Neural progenitor cell (in vitro differentiated cells): Measurements from ENCODE around the gene KRTAP10-4. TPM values are rescaled to one million over a fixed set of nuclear protein-coding genes. Genes with fewer than 3 reads are reported as not detected.

ENCODE experiments used
- DNase-seq: peaks from one replicate; pipeline ENCODE4 v3.0.0-alpha.2; 2016; ENCODE audit warnings: low spot score
- H2AFZ ChIP-seq: fragments of 200-600 bp; sonication (generic); replicated peaks from 2 replicates; pipeline ENCODE4 v1.6.1; 2016; ENCODE audit warnings: antibody characterized with exemption
- H3F3A ChIP-seq: fragments of 200-600 bp; sonication (generic); 2 replicates; pipeline ENCODE4 v1.6.1; 2016; ENCODE audit warnings: antibody characterized with exemption, low read depth
- H3K27ac ChIP-seq: fragments of 200-600 bp; sonication (generic); 2 replicates; pipeline ENCODE4 v1.5.1; 2016; ENCODE audit warnings: mild to moderate bottlenecking
- H3K27me3 ChIP-seq: fragments of 200-600 bp; sonication (generic); 2 replicates; pipeline ENCODE4 v1.6.1; 2016; ENCODE audit warnings: mild to moderate bottlenecking, moderate library complexity
- H3K36me3 ChIP-seq: fragments of 200-600 bp; sonication (generic); 2 replicates; pipeline ENCODE4 v1.5.1; 2016
- H3K4me1 ChIP-seq: fragments of 200-600 bp; sonication (generic); 2 replicates; pipeline ENCODE4 v1.6.1; 2016; ENCODE audit warnings: mixed run types
- H3K4me2 ChIP-seq: fragments of 200-600 bp; sonication (generic); 2 replicates; pipeline ENCODE4 v1.6.1; 2016
- H3K4me3 ChIP-seq: fragments of 200-600 bp; sonication (generic); 2 replicates; pipeline ENCODE4 v1.5.1; 2016
- H3K79me2 ChIP-seq: fragments of 200-600 bp; sonication (generic); 2 replicates; pipeline ENCODE4 v1.6.1; 2016; ENCODE audit warnings: low read depth
- H3K9ac ChIP-seq: fragments of 200-600 bp; sonication (generic); 2 replicates; pipeline ENCODE4 v1.6.1; 2016
- H3K9me3 ChIP-seq: fragments of 200-600 bp; sonication (generic); 2 replicates; pipeline ENCODE4 v1.5.1; 2016; ENCODE audit warnings: low read depth
- H4K20me1 ChIP-seq: fragments of 200-600 bp; sonication (generic); 2 replicates; pipeline ENCODE4 v1.6.1; 2016; ENCODE audit warnings: low read depth
- H3K27ac Mint-ChIP-seq: 3 replicates; pipeline ENCODE4 v1.8.0; 2021; ENCODE audit warnings: mixed read lengths
- H3K27me3 Mint-ChIP-seq: 2 replicates; pipeline ENCODE4 v1.8.0; 2022; ENCODE audit warnings: low read depth, mild to moderate bottlenecking, inconsistent platforms, moderate library complexity, mixed read lengths; ENCODE audit not compliant: insufficient read depth
- H3K36me3 Mint-ChIP-seq: 3 replicates; pipeline ENCODE4 v1.8.0; 2021; ENCODE audit warnings: mixed read lengths
- H3K4me1 Mint-ChIP-seq: 3 replicates; pipeline ENCODE4 v1.8.0; 2021; ENCODE audit warnings: mixed read lengths
- H3K4me3 Mint-ChIP-seq: 3 replicates; pipeline ENCODE4 v1.8.0; 2021; ENCODE audit warnings: mild to moderate bottlenecking, moderate library complexity, mixed read lengths
- H3K9me3 Mint-ChIP-seq: 3 replicates; pipeline ENCODE4 v1.8.0; 2020; ENCODE audit warnings: mixed read lengths
- CTCF ChIP-seq: fragments of 200-600 bp; sonication (generic); IDR thresholded peaks from 2 replicates; pipeline ENCODE4 v1.5.1; 2017; ENCODE audit warnings: antibody characterized with exemption, mild to moderate bottlenecking
- EZH2 ChIP-seq: fragments of 200-600 bp; sonication (generic); IDR thresholded peaks from 2 replicates; pipeline ENCODE4 v1.6.1; 2017; ENCODE audit warnings: antibody characterized with exemption, mild to moderate bottlenecking, moderate library complexity
- EZH2phosphoT487 ChIP-seq: fragments of 200-600 bp; sonication (generic); IDR thresholded peaks from 2 replicates; pipeline ENCODE4 v1.6.1; 2017; ENCODE audit warnings: antibody characterized with exemption
- total RNA-seq: library from RNA; depleted of rRNA; stranded (reverse); fragments of >200 nt; gene quantifications from 2 replicates; pipeline ENCODE4 v1.2.3, GENCODE V29; 2015; ENCODE audit warnings: low replicate concordance

Gene KRTAP10-4
- total RNA-seq, 1 donor from 2014 or later = not detected

DNA sequence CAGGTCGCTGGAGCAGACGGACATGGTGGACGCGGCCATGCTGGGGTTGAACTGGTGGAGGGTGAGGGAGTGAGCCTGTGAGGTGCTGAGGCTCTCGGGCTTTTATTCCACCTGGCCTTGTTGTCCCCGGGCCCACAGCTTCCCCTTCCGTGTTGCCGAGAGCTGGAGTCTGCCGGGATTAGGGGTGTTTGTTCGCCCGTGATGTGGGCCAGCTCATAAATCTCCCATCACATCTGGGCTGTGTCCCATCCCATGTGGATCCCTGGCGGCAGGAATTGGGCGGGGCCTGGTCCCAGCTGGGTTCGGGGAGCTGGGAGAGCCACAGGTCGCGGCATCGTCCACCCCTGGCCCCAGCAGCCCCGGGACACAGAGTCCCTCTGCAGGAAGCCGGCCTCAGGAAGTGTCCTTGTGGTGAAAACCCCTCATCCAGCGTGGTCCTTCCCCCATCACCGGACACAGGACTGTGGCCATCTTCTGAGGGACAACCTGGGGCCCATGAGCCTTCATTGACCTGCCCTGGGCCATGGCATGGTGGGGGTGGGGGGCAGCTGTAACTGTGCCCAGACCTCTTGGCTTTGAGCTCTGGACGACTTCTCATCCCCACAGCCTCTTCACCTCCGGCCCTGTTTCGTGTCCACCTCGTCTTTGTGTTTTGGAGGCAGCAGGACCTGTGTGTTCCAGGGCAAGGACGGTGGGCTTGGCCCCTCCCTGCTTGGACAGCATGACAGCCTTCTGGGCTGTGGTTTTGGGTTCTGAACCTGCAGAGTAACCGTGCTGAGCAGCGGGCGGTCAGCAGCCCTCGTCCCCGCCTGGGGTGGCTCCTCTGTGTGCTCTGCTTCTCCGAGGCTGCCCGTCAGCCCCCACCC lies 19.1 kb downstream of the KRTAP10-4 start, which contains the start of gene KRTAP10-6:
TSS of gene KRTAP10-6 (minus strand) at position 60 of the 866 bp plus-strand sequence. CDS start at position 39, 21 bp downstream.
- Histone ChIP-seq H2AFZ (peak within 1 kb of the TSS; percentile 42), H3K4me2 (no peak within 1 kb of the TSS)
- no peak for DNase-seq

DNA sequence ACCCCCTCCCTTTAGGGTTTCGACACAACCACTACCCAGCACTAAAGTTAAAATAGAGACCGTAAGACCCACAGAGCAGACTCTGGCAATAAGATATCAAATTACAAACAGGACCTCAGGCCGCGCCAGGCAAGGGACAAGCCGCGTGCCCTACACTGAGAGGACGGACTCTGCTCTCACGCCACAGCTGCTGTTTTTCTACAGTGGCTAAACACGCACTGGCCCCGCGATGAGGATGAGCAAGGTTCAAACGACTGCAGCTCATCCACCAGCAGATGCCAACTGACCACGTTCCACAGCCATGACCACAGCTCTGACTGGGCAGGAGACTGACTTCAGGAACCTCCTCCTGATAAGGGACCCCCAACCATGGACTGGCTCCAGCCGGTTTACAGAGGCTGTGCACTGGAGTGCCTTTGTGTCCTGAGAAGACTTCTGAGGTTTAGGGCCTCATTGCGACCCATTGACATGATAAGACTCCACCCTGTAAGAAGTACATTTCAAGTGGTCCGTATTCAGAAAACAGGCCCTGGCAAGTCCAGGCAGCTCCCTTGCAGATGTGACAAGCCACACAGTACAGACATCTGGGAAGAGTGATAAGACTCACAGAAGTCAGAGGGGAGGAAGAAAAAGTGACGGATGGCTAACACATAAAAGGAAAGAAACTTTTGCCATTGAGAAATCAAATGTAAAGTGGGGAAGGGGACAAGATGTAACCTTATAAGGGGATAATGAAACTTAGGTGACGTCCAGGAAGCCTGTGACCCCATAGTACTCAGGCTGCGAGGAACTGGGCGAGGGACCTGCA lies 20.3 kb downstream of the KRTAP10-4 start:
- Mint-ChIP-seq H3K27me3 (peaks cover 3% of the 10 kb centered on the region), H3K36me3 (no peaks in the 10 kb centered on the region), H3K4me1 (peaks cover 17% of the 10 kb centered on the region), H3K9me3 (peaks cover 2% of the 10 kb centered on the region), H3K27ac (peak overlapping the region; percentile 62), H3K4me3 (no peak overlapping the region)
- H2AFZ ChIP-seq = no peak overlapping the region
- H3K27ac ChIP-seq = no peak overlapping the region
- peaks cover 3% of the 10 kb centered on the region for H3K9me3 ChIP-seq
- no peak for DNase-seq
- no peaks in the 10 kb centered on the region for H3K27me3 ChIP-seq
- no peaks in the 10 kb centered on the region for H3K36me3 ChIP-seq
- no peaks in the 10 kb centered on the region for H3K79me2 ChIP-seq
- H4K20me1 ChIP-seq = no peaks in the 10 kb centered on the region
- H3K4me2 ChIP-seq = no peak overlapping the region
- no peak overlapping the region for H3K9ac ChIP-seq
- TF ChIP-seq EZH2phosphoT487 = no peak
- no peak for TF ChIP-seq EZH2
- TF ChIP-seq CTCF = no peak
- H3K4me3 ChIP-seq = no peak overlapping the region
- H3F3A ChIP-seq = peaks cover 17% of the 10 kb centered on the region
- peaks cover 21% of the 10 kb centered on the region for H3K4me1 ChIP-seq

More for the DNA sequence above, 19.1 kb downstream of the KRTAP10-4 start, which contains the start of gene KRTAP10-6:
- no peaks in the 10 kb centered on the region for H3K9me3 ChIP-seq
- H4K20me1 ChIP-seq = no peaks in the 10 kb centered on the region
- peaks cover 15% of the 10 kb centered on the region for H3K4me1 Mint-ChIP-seq
- TF ChIP-seq CTCF = no peak
- TF ChIP-seq EZH2 = no peak
- no peak for TF ChIP-seq EZH2phosphoT487
- H3K4me3 ChIP-seq = no peak within 1 kb of the TSS
- no peaks in the 10 kb centered on the region for H3K36me3 ChIP-seq
- no peak within 1 kb of the TSS for H3K4me3 Mint-ChIP-seq
- H3K36me3 Mint-ChIP-seq = no peaks in the 10 kb centered on the region
- H3K27ac Mint-ChIP-seq = peak within 1 kb of the TSS; percentile 62
- H3F3A ChIP-seq = peaks cover 6% of the 10 kb centered on the region
- no peaks in the 10 kb centered on the region for H3K9me3 Mint-ChIP-seq
- no peak within 1 kb of the TSS for H3K9ac ChIP-seq
- H3K4me1 ChIP-seq = peaks cover 12% of the 10 kb centered on the region
- no peak within 1 kb of the TSS for H3K27ac ChIP-seq
- H3K27me3 Mint-ChIP-seq = peaks cover 3% of the 10 kb centered on the region
- no peaks in the 10 kb centered on the region for H3K79me2 ChIP-seq
- no peaks in the 10 kb centered on the region for H3K27me3 ChIP-seq

DNA sequence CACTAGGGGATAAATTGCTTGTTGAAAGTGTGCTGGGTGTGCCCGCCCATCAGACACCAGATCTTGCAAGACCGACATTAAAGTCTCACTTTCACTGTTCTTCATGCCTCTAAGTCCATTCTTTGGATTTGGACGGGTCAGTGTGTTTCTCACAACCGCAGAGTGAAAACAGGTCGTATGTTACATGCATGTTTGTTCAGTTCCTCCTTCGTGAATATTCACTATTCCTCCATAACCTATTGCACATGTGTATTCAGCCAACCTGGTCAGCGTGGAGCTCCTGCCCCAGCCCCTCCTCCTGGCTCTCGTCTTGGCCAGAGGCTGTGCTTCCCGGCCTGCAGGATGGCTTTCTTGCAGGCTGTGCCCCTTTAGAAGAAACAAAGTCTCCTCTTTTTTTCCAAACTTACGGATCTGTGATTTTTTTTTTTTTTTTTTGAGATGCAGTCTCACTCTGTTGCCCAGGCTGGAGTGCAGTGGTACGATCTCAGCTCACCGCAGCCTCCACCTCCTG lies 20.9 kb downstream of the KRTAP10-4 start:
- Histone ChIP-seq H3K9ac (no peak overlapping the region), H3K36me3 (no peaks in the 10 kb centered on the region), H3K9me3 (peaks cover 3% of the 10 kb centered on the region), H3K4me3 (no peak overlapping the region), H3F3A (peaks cover 24% of the 10 kb centered on the region), H3K4me1 (peaks cover 25% of the 10 kb centered on the region), H3K27ac (no peak overlapping the region), H3K27me3 (no peaks in the 10 kb centered on the region), H3K79me2 (no peaks in the 10 kb centered on the region), H4K20me1 (no peaks in the 10 kb centered on the region), H3K4me2 (no peak overlapping the region), H2AFZ (no peak overlapping the region)
- Mint-ChIP-seq H3K27ac (no peak overlapping the region), H3K4me1 (peaks cover 15% of the 10 kb centered on the region), H3K4me3 (no peak overlapping the region), H3K36me3 (no peaks in the 10 kb centered on the region), H3K27me3 (peaks cover 3% of the 10 kb centered on the region), H3K9me3 (peaks cover 2% of the 10 kb centered on the region)
- TF ChIP-seq CTCF (no peak), EZH2phosphoT487 (no peak), EZH2 (no peak)
- no peak for DNase-seq
